GM04503 (cell line): Measurements from ENCODE around the gene CT45A1.
"Not testable (repeated sequence)": the region's sequence is repeated elsewhere in the genome, so short reads cannot be mapped to it uniquely, and the experiment has no call there.

Experiments
- DNase-seq: peaks from one replicate; pipeline ENCODE4 v3.0.0-alpha.2; 2012; ENCODE audit warnings: low read depth

CT45A1 gene

GRCh38 chrX:135713183-135713689, at the start of gene CT45A1:
TSS of gene CT45A1 (plus strand) at chrX:135713639. CDS start at chrX:135718941, 5,302 bp downstream.
- not testable (repeated sequence) for DNase-seq

GRCh38 chrX:135672979-135673378, 40.5 kb upstream of the CT45A1 start:
- not testable (repeated sequence) for DNase-seq

GRCh38 chrX:135688137-135688536, 25.3 kb upstream of the CT45A1 start:
- DNase-seq, result no peak

- DNase-seq, result no peak
Observed at GRCh38 chrX:135695471-135695870, 18.0 kb upstream of the CT45A1 start.

GRCh38 chrX:135697601-135698000, 15.8 kb upstream of the CT45A1 start:
- no peak for DNase-seq

- DNase-seq, result no peak
Observed at GRCh38 chrX:135698924-135699323, 14.5 kb upstream of the CT45A1 start.

GRCh38 chrX:135707880-135708279, 5.6 kb upstream of the CT45A1 start:
- no peak for DNase-seq

- no peak for DNase-seq
Observed at GRCh38 chrX:135713795-135714194, 356 bp downstream of the CT45A1 start.

- DNase-seq, result not testable (repeated sequence)
Observed at GRCh38 chrX:135734666-135735065, 21.2 kb downstream of the CT45A1 start.

GRCh38 chrX:135737366-135738071, 24.1 kb downstream of the CT45A1 start:
- DNase-seq, result no peak

GRCh38 chrX:135740681-135741149, 27.3 kb downstream of the CT45A1 start:
- no peak for DNase-seq

GRCh38 chrX:135741192-135741715, 27.8 kb downstream of the CT45A1 start:
- DNase-seq, result no peak

- DNase-seq, result not testable (repeated sequence)
Observed at GRCh38 chrX:135744739-135745138, 31.3 kb downstream of the CT45A1 start.

- not testable (repeated sequence) for DNase-seq
Observed at GRCh38 chrX:135768091-135768490, 54.7 kb downstream of the CT45A1 start, which contains the start of gene CT45A3. TSS of gene CT45A3 (minus strand) at chrX:135768191. CDS start at chrX:135764444, 3,747 bp downstream.
